Activated T-helper 1 cell treated with anti-CD3 and anti-CD28 coated beads, Interleukin-12 subunit alpha, Interleukin-12 subunit beta, Interleukin-2, Interleukin-4 antibody, amounts not matched to agents 30 ng/mL and 10 ng/mL and 1 ng/mL, durations not matched to agents 14 hours and 24 hours and 36 hours (primary cell): ENCODE results near the gene GPR68. TPM values are rescaled to one million over a fixed set of nuclear protein-coding genes. Genes with fewer than 3 reads are reported as not detected.
A peak's percentile ranks its signal among the peaks of the same experiment; 100 is the strongest.

ENCODE experiments used
- DNase-seq: peaks from one replicate; pipeline ENCODE4 v3.0.0; 2021; ENCODE audit warnings: low spot score
- H3K27ac Mint-ChIP-seq: one replicate; pipeline ENCODE4 v1.8.0; 2021; ENCODE audit warnings: mild to moderate bottlenecking, mixed read lengths
- H3K27me3 Mint-ChIP-seq: one replicate; pipeline ENCODE4 v1.8.0; 2022; ENCODE audit warnings: mild to moderate bottlenecking, moderate library complexity, mixed read lengths; ENCODE audit not compliant: insufficient read depth
- H3K36me3 Mint-ChIP-seq: one replicate; pipeline ENCODE4 v1.8.0; 2021; ENCODE audit warnings: low read depth, mixed read lengths
- H3K4me1 Mint-ChIP-seq: one replicate; pipeline ENCODE4 v1.8.0; 2021; ENCODE audit warnings: low read depth, mixed read lengths
- H3K4me3 Mint-ChIP-seq: one replicate; pipeline ENCODE4 v1.8.0; 2021; ENCODE audit warnings: mild to moderate bottlenecking, moderate library complexity, mixed read lengths
- H3K9me3 Mint-ChIP-seq: one replicate; pipeline ENCODE4 v1.8.0; 2021; ENCODE audit warnings: mixed read lengths
- intact Hi-C: fragments of 100-400 bp; cut with micrococcal nuclease; formaldehyde crosslinking; loops from one replicate; pipeline ENCODE4 v1.15.1; 2024
- total RNA-seq: library from RNA; stranded (reverse); gene quantifications from 2 replicates; pipeline ENCODE4 v1.2.3, GENCODE V29; 2022

GPR68 gene
- total RNA-seq, 1 donor from 2014 or later, result 5.4 TPM

- Mint-ChIP-seq H3K4me1 (peaks cover 25% of the 10 kb centered on the region), H3K9me3 (no peaks in the 10 kb centered on the region), H3K27ac (peak overlapping the region; percentile 79), H3K4me3 (no peak overlapping the region), H3K27me3 (no peaks in the 10 kb centered on the region), H3K36me3 (peaks cover 56% of the 10 kb centered on the region)
- intact Hi-C loops, result no loop called here
- no peak for DNase-seq
Measured at GRCh38 chr14:91282954-91283645, 38.6 kb upstream of the GPR68 start.

GRCh38 chr14:91281346-91281745 lies 36.8 kb upstream of the GPR68 start:
- H3K4me1 Mint-ChIP-seq, result peaks cover 23% of the 10 kb centered on the region
- intact Hi-C loops, result no loop called here

GRCh38 chr14:91280129-91280528 lies 35.6 kb upstream of the GPR68 start:
- Mint-ChIP-seq H3K36me3 (peaks cover 52% of the 10 kb centered on the region), H3K27me3 (no peaks in the 10 kb centered on the region), H3K27ac (no peak overlapping the region), H3K4me3 (no peak overlapping the region), H3K4me1 (peaks cover 10% of the 10 kb centered on the region), H3K9me3 (no peaks in the 10 kb centered on the region)
- DNase-seq, result no peak
- intact Hi-C loops, result no loop called here

More at GRCh38 chr14:91281346-91281745, 36.8 kb upstream of the GPR68 start:
- Mint-ChIP-seq H3K27ac (no peak overlapping the region), H3K27me3 (no peaks in the 10 kb centered on the region), H3K4me3 (no peak overlapping the region), H3K36me3 (peaks cover 62% of the 10 kb centered on the region), H3K9me3 (no peaks in the 10 kb centered on the region)
- no peak for DNase-seq

GRCh38 chr14:91279354-91279753 lies 34.9 kb upstream of the GPR68 start:
- Mint-ChIP-seq H3K27ac (no peak overlapping the region), H3K36me3 (peaks cover 49% of the 10 kb centered on the region), H3K4me1 (peaks cover 3% of the 10 kb centered on the region), H3K27me3 (no peaks in the 10 kb centered on the region), H3K4me3 (no peak overlapping the region), H3K9me3 (no peaks in the 10 kb centered on the region)
- no peak for DNase-seq
- intact Hi-C loops, result no loop called here

- Mint-ChIP-seq H3K27ac (no peak overlapping the region), H3K9me3 (no peaks in the 10 kb centered on the region), H3K4me3 (no peak overlapping the region), H3K36me3 (peaks cover 42% of the 10 kb centered on the region), H3K4me1 (no peaks in the 10 kb centered on the region), H3K27me3 (no peaks in the 10 kb centered on the region)
- intact Hi-C loops, result no loop called here
- no peak for DNase-seq
Measured at GRCh38 chr14:91278383-91278715, 33.8 kb upstream of the GPR68 start.

GRCh38 chr14:91277546-91278382 lies 33.3 kb upstream of the GPR68 start:
- no peaks in the 10 kb centered on the region for H3K27me3 Mint-ChIP-seq
- H3K4me3 Mint-ChIP-seq, result no peak overlapping the region
- no peak overlapping the region for H3K27ac Mint-ChIP-seq
- DNase-seq, result no peak
- H3K36me3 Mint-ChIP-seq, result peaks cover 38% of the 10 kb centered on the region
- H3K4me1 Mint-ChIP-seq, result no peaks in the 10 kb centered on the region
- intact Hi-C loops, result no loop called here
- no peaks in the 10 kb centered on the region for H3K9me3 Mint-ChIP-seq

- Mint-ChIP-seq H3K4me1 (no peaks in the 10 kb centered on the region), H3K27ac (no peak overlapping the region), H3K27me3 (no peaks in the 10 kb centered on the region), H3K4me3 (no peak overlapping the region), H3K9me3 (no peaks in the 10 kb centered on the region), H3K36me3 (peaks cover 32% of the 10 kb centered on the region)
- DNase-seq, result no peak
- intact Hi-C loops, result no loop called here
Measured at GRCh38 chr14:91274796-91275195, 30.3 kb upstream of the GPR68 start.

- no peak for DNase-seq
- no peak overlapping the region for H3K27ac Mint-ChIP-seq
- H3K27me3 Mint-ChIP-seq, result no peaks in the 10 kb centered on the region
- intact Hi-C loops, result no loop called here
- no peaks in the 10 kb centered on the region for H3K4me1 Mint-ChIP-seq
- no peaks in the 10 kb centered on the region for H3K9me3 Mint-ChIP-seq
- peaks cover 36% of the 10 kb centered on the region for H3K36me3 Mint-ChIP-seq
- no peak overlapping the region for H3K4me3 Mint-ChIP-seq
Measured at GRCh38 chr14:91273885-91274273, 29.4 kb upstream of the GPR68 start.

- DNase-seq, result no peak
- no peak overlapping the region for H3K4me3 Mint-ChIP-seq
- intact Hi-C loops, result no loop called here
- no peaks in the 10 kb centered on the region for H3K27me3 Mint-ChIP-seq
- H3K27ac Mint-ChIP-seq, result no peak overlapping the region
- no peaks in the 10 kb centered on the region for H3K9me3 Mint-ChIP-seq
- H3K36me3 Mint-ChIP-seq, result peaks cover 36% of the 10 kb centered on the region
- peaks cover under 1% of the 10 kb centered on the region for H3K4me1 Mint-ChIP-seq
Measured at GRCh38 chr14:91273273-91273884, 28.9 kb upstream of the GPR68 start.

- no peak for DNase-seq
- no peaks in the 10 kb centered on the region for H3K9me3 Mint-ChIP-seq
- peaks cover 9% of the 10 kb centered on the region for H3K4me1 Mint-ChIP-seq
- H3K36me3 Mint-ChIP-seq, result peaks cover 43% of the 10 kb centered on the region
- no peak overlapping the region for H3K27ac Mint-ChIP-seq
- H3K4me3 Mint-ChIP-seq, result no peak overlapping the region
- intact Hi-C loops, result no loop called here
- H3K27me3 Mint-ChIP-seq, result no peaks in the 10 kb centered on the region
Measured at GRCh38 chr14:91272341-91273272, 28.1 kb upstream of the GPR68 start.

GRCh38 chr14:91271639-91272038 lies 27.1 kb upstream of the GPR68 start:
- Mint-ChIP-seq H3K4me3 (no peak overlapping the region), H3K36me3 (peaks cover 40% of the 10 kb centered on the region), H3K9me3 (no peaks in the 10 kb centered on the region), H3K27me3 (no peaks in the 10 kb centered on the region), H3K27ac (no peak overlapping the region), H3K4me1 (peaks cover 13% of the 10 kb centered on the region)
- DNase-seq, result no peak
- intact Hi-C loops, result no loop called here

GRCh38 chr14:91270619-91271018 lies 26.1 kb upstream of the GPR68 start:
- intact Hi-C loops, result no loop called here
- no peak for DNase-seq
- Mint-ChIP-seq H3K9me3 (no peaks in the 10 kb centered on the region), H3K4me1 (peaks cover 18% of the 10 kb centered on the region), H3K27me3 (no peaks in the 10 kb centered on the region), H3K4me3 (no peak overlapping the region), H3K27ac (peak overlapping the region; percentile 14), H3K36me3 (peaks cover 39% of the 10 kb centered on the region)
